Measurements from ENCODE around the gene SPINT3.

Gene SPINT3

GRCh38 chr20:45463709-45464108 lies 51.7 kb downstream of the SPINT3 start:
- in situ Hi-C loops (cut with HindIII; ENCODE audit: low sequenced_read_pairs), result no loop called here
- TF ChIP-seq CTCF (IDR thresholded peaks at IDR 0.05; ENCODE audit: low read depth, low read length, missing control alignments), result no peak

DNA sequence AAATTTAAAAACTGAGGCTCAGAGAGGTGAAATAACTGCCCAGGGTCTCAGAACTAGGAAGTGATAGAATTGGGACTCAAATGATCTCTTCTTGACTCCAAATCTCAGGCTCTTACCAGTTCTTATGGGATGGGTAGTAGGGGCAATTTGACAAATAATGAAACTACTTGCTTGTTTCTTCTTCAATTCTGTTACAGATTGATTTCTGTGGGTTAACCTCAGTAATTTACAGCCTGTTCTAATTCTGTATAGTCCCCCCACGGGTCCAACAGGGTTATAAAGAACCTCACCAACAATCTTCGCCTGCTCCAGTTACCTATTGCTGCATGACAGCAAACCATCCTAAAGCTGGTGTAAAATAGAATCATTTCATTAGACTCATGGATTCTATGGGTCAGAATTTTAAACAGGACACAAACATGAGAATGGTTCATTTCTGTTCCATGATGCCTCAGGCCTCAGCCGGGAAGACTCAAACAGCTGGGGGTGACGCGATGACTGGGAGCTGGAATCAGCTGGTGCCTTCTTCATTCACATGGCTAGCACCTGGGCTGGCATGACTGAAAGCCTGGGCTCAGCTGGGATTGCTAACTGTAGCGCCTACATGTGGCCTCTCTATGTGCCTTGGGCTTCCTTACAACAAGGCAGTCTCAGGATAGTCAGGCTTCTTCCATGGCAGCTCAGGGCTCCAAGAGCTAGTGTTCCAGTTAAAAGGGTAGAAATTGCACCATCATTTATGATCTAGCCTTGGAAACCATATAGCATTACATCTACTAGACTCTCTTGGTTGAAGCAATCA lies 52.5 kb downstream of the SPINT3 start:
- H3K4me3 ChIP-seq (ENCODE audit: low read depth, low read length), result no peak overlapping the region
- in situ Hi-C loops (cut with HindIII; ENCODE audit: low sequenced_read_pairs), result no loop called here
- no peak for TF ChIP-seq CTCF (IDR thresholded peaks at IDR 0.05; ENCODE audit: low read depth, low read length, missing control alignments)
- DNase-seq (ENCODE audit: low read depth), result no peak

More at GRCh38 chr20:45463709-45464108, 51.7 kb downstream of the SPINT3 start:
- no peak overlapping the region for H3K4me3 ChIP-seq (ENCODE audit: low read depth, low read length)
- no peak for DNase-seq (ENCODE audit: low read depth)

All from astrocyte of the cerebellum (primary cell).